Spinal cord (tissue), 10 donors: ENCODE measurements around the gene MSH2. TPM values are rescaled to one million over a fixed set of nuclear protein-coding genes. Genes with fewer than 3 reads are reported as not detected.
A peak's percentile ranks its signal among the peaks of the same experiment; 100 is the strongest.

ENCODE experiments used
- DNase-seq, 6 donors: peaks; one replicate each; pipeline versions ENCODE4 v3.0.0 to v3.0.0-alpha.2; 2013 to 2015; ENCODE audit warnings: low spot score in 6 of 6, low read depth in 4 of 6
- H3K27ac ChIP-seq: one replicate; pipeline ENCODE4 v1.5.1; 2013; ENCODE audit warnings: low read depth, low read length, control low read depth
- H3K27me3 ChIP-seq: one replicate; pipeline ENCODE4 v1.6.1; 2013; ENCODE audit warnings: low read length; ENCODE audit not compliant: control insufficient read depth, insufficient read depth
- H3K36me3 ChIP-seq: one replicate; pipeline ENCODE4 v1.6.1; 2013; ENCODE audit warnings: low read length; ENCODE audit not compliant: control insufficient read depth, insufficient read depth
- H3K4me1 ChIP-seq: one replicate; pipeline ENCODE4 v1.6.1; 2013; ENCODE audit warnings: low read length; ENCODE audit not compliant: control insufficient read depth, insufficient read depth
- H3K4me3 ChIP-seq: one replicate; pipeline ENCODE4 v1.5.1; 2013; ENCODE audit warnings: low read depth, low read length, control low read depth
- H3K9me3 ChIP-seq: one replicate; pipeline ENCODE4 v1.6.1; 2013; ENCODE audit warnings: low read length; ENCODE audit not compliant: control insufficient read depth, insufficient read depth
- WGBS: methylation state at CpG from one replicate; pipeline ENCODE4 v1.1.5; 2013; ENCODE audit warnings: missing lambda C conversion rate; ENCODE audit not compliant: insufficient coverage; 5-methylcytosine and 5-hydroxymethylcytosine counted together
- polyA plus RNA-seq, 2 donors: library from polyadenylated mRNA; unstranded; fragments of 120-200 nt; gene quantifications; one replicate each; pipeline ENCODE4 v1.2.1, GENCODE V29; 2013; ENCODE audit not compliant: insufficient read length in 2 of 2
- total RNA-seq, 2 donors: library from RNA; depleted of rRNA in 1 of 2; stranded (reverse); fragments of 120-200 nt in 1 of 2; fragments of >200 nt in 1 of 2; gene quantifications; one replicate each; pipeline versions ENCODE4 v1.2.3 to v1.2.4, GENCODE V29; 2013 to 2014
- donor health status: healthy.

The MSH2 gene
- total and polyA plus RNA-seq, 4 donors: 35.0 to 73.4 (median 47.2) TPM

DNA sequence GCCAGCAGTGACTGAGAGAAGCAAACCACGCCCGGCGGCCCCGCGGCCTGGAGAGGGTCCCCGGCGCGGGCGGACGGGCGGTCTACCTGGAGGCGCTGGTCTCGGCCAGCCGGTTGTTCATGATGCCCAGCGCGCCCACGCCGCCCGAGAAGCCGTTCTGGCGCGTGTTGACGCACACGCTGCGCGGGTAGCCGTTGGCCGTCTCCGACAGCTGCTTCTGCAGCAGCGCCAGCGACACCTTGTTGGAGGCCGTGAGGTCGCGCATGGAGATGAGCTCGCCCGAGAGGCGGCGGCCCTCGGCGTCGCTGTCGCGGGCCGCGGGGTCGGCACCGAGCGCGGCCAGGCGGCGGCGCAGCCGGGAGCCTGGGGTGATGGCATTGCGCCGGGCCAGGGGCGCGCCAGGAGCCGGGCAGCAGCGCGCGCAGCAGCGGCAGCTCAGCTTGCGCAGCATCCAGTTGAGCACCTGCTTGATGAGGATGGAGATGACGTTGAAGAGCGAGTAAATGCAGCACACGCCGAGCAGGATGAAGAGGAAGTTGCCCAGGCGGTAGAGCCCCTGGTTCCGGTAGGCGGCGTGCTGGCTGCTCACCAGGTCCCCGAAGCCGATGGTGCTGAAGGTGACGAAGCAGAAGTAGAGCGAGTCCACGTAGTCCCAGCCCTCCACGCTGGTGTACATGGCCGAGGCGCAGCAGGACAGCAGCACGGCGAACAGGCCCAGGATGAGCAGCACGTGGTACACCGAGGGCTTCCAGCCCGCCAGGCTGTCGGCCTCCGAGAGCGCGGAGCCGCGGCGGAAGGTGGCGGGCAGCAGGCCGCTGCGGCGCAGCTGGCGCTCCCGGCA, 118.1 kb downstream of the MSH2 start:
- H3K27ac ChIP-seq: no peak overlapping the region

DNA sequence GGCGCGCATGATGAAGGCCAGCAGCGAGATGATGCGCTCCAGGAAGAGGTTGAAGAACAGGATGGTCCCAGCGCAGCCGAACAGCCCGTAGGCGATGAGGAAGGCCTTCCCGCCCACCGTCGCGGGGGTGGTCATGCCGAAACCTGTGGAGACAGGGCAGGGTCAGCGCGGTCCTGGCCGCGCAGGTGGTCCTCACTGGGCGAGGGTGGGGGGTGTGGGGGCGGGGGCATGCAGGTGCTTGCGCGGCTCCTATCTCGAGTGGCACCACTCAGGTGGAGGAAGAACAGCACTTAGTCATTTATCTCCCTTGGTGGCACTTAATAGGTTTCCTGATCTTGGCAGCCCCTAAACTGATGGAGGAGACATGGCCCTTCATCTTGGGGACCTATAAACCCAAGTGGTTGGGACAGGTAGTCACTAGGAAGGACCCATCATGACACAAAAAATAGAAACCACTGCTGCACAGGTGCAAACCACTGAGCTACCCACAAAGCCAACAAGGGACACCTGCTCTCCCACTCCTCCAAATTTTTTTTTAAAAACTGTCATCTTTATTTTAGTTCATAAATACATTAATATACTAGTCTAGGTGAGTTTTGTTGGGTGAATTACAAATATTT, 118.8 kb downstream of the MSH2 start:
- no peaks in the 10 kb centered on the region for H3K36me3 ChIP-seq
- no peak overlapping the region for H3K27ac ChIP-seq
- WGBS: 18% methylated on average over 21 of the region's 22 CpGs
- no peaks in the 10 kb centered on the region for H3K9me3 ChIP-seq
- no peak overlapping the region for H3K4me3 ChIP-seq
- H3K4me1 ChIP-seq: peaks cover 29% of the 10 kb centered on the region
- H3K27me3 ChIP-seq: peaks cover 5% of the 10 kb centered on the region
- DNase-seq: no peak

More for the DNA sequence above, 118.1 kb downstream of the MSH2 start:
- no peaks in the 10 kb centered on the region for H3K9me3 ChIP-seq
- H3K4me1 ChIP-seq: peaks cover 35% of the 10 kb centered on the region
- H3K27me3 ChIP-seq: peaks cover 5% of the 10 kb centered on the region
- WGBS: 2% methylated on average over 97 of the region's 97 CpGs
- peak overlapping the region; percentile 26 for H3K4me3 ChIP-seq
- DNase-seq: peak; percentile 27 to 96 (median 46)
- H3K36me3 ChIP-seq: no peaks in the 10 kb centered on the region

DNA sequence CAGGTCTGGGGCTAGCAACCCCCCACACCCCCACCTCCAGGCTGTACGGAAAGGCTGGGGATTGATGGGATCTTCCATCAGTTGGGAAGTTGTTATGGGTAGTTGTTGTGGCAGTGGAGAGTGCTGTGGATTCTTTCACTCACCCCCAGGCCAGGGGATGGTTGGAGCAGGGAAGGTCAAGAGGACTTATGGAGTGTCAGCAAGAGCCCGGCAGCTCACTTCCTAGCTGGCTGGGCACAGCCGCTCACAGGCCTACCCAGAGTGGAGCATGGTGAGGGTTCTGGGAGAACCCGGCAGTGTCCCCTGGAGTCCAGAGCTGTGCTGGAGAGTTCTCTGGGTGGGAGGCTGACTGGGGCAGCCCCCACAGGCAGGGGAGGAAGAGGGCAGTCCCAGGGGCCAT, 122.2 kb downstream of the MSH2 start:
- Histone ChIP-seq H3K4me3 (no peak overlapping the region), H3K27ac (no peak overlapping the region), H3K36me3 (no peaks in the 10 kb centered on the region), H3K9me3 (no peaks in the 10 kb centered on the region), H3K4me1 (peaks cover 34% of the 10 kb centered on the region), H3K27me3 (peaks cover 4% of the 10 kb centered on the region)
- no peak for DNase-seq
- 77% methylated on average over 2 of the region's 4 CpGs for WGBS

DNA sequence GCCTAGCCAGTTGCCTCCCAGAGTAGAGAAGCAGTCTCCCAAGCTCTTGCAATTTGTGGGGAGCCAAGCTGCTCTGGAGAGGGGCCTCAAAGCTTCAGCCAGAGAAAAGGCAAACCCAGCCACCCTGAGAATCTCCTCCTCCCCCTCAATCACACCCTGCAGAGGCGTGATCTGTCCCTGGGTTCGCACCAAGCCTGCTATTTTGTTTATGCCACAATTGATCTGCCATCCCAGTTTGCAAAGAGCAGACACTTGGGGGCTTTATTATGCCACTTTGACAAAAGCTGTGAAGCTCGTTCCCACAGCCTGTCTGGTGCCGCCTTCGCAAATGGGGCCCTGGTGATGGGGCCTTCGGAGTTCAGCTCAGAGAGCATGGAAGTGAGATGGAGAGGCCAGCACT, 125.5 kb downstream of the MSH2 start:
- Histone ChIP-seq H3K27ac (no peak overlapping the region), H3K9me3 (no peaks in the 10 kb centered on the region), H3K27me3 (no peaks in the 10 kb centered on the region), H3K4me1 (peaks cover 18% of the 10 kb centered on the region), H3K36me3 (no peaks in the 10 kb centered on the region), H3K4me3 (no peak overlapping the region)
- 30% methylated on average over 4 of the region's 6 CpGs for WGBS
- DNase-seq: peak in 2 of 6 donors; percentile 52 to 85

DNA sequence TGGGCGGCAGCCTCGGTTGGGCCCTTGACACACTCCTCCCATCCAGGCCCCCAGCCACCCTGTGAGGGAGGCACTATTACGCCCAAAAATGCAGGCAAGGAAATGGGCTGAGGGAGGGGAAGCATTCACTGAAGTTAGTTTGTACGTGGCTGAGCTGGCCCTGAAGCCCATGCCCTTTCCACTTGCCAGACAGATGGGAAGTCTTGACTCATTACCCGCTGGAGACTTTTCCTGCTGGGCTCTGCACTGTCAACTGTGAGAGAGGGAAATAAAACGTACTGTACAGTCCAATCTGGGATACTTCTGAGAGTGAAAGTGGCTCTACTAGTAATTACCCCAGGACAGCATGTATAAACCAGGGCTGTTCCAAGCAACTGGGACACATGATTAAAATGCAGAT, 125.9 kb downstream of the MSH2 start:
- 24% methylated on average over 3 of the region's 6 CpGs for WGBS
- Histone ChIP-seq H3K27ac (no peak overlapping the region), H3K4me3 (no peak overlapping the region), H3K27me3 (no peaks in the 10 kb centered on the region), H3K9me3 (no peaks in the 10 kb centered on the region), H3K4me1 (peaks cover 20% of the 10 kb centered on the region), H3K36me3 (no peaks in the 10 kb centered on the region)
- peak in 1 of 6 donors; percentile 77 for DNase-seq

DNA sequence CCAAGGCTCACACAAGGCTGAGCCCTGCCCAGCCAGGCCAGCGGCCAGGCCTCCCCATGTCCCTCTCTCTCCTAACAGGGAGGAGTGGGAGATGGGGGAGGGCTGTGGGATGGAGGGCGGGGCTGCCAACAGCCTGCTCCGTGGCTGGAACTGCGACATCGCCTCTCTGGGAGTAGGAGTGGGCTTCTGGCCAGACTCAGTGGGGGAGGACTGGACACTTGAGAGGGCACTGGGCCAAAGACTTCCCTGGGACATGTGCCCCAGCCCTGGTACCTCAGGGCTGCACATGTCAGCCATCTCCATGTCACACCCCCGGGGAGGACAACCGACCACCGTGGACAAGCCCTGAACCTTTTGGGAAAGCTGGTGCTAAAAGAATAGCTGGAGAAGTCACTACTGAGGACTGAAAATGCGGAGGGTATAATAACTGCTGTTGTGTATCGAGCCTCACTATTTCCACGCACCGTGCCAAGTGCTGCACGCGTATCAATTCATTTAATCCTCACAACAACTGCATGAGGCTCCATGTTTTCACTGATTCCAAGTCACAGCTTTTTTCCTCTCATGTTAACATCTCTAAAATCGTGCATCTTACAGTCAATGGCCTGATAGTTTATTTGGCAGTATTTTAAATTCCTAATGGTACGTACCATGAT, 127.3 kb downstream of the MSH2 start:
- no peak for DNase-seq
- H3K36me3 ChIP-seq: peaks cover 2% of the 10 kb centered on the region
- 54% methylated on average over 10 of the region's 16 CpGs for WGBS
- no peak overlapping the region for H3K4me3 ChIP-seq
- no peak overlapping the region for H3K27ac ChIP-seq
- no peaks in the 10 kb centered on the region for H3K9me3 ChIP-seq
- no peaks in the 10 kb centered on the region for H3K27me3 ChIP-seq
- peaks cover 31% of the 10 kb centered on the region for H3K4me1 ChIP-seq

DNA sequence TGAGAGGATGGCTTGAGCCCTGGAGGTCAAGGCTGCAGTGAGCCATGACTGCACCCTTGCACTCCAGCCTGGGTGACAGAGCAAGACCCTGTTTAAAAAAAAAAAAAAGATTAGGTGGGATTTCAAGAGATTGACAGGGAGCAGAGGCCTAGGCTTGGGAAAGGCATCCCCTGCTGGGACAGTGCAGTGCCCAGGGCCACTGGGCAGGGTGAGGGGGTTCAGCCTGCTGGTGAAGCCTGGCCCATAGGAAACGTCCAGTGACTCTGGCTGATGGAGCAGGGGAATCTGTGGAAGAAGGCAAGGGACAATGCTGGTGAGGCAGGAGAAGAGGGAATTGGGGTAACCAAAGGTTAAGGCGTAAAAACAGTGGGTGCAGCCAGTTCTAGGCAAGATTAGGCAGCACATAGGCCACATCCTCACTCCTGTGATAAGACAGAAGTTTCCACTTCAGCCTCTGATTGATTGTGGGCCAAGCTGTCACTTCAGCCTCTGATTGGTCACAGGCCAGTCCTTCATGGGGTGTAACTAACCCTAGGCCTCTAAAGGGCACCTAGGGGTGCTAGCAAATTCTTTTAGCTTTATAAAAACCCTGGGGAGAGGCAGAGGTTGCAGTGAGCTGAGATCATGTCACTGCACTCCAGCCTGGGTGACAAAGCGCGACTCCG, 128.6 kb downstream of the MSH2 start:
- no peak for DNase-seq

More for the DNA sequence above, 128.6 kb downstream of the MSH2 start:
- H3K4me3 ChIP-seq: no peak overlapping the region
- peaks cover 2% of the 10 kb centered on the region for H3K36me3 ChIP-seq
- peaks cover 32% of the 10 kb centered on the region for H3K4me1 ChIP-seq
- no peak overlapping the region for H3K27ac ChIP-seq
- no peaks in the 10 kb centered on the region for H3K27me3 ChIP-seq
- no peaks in the 10 kb centered on the region for H3K9me3 ChIP-seq
- 100% methylated on average over 2 of the region's 5 CpGs for WGBS
